HepG2 (cell line): ENCODE results near the gene GNAT2. TPM values are rescaled to one million over a fixed set of nuclear protein-coding genes. Genes with fewer than 3 reads are reported as not detected.
A peak's percentile ranks its signal among the peaks of the same experiment; 100 is the strongest.

Experiments
- ATAC-seq: fragments of 200-7000 bp; cut with Tn5 transposase; 3 replicates; pipeline ENCODE4 v1.9.1; 2020; ENCODE audit warnings: mild to moderate bottlenecking, moderate library complexity
- Bru-seq: library from RNA; stranded (reverse); fragments of 400-500 nt; gene quantifications from one replicate; lab custom pipeline; 2021; lab: Mats Ljungman, UMichigan
- BruChase-seq, 2 experiments: library from RNA; stranded (reverse); fragments of 400-500 nt; gene quantifications; one replicate each; lab custom pipeline; 2021; lab: Mats Ljungman, UMichigan
- BruUV-seq: library from RNA; stranded (reverse); fragments of 400-500 nt; replicated peaks from 2 replicates; lab custom pipeline; 2021; lab: Mats Ljungman, UMichigan
- CTCF ChIA-PET: fragments of 300-600 bp; formaldehyde crosslinking; extraction: SDS; loops from one replicate; lab custom pipeline; 2021; ENCODE audit warnings: low total read pairs, inconsistent platforms, low intra/inter-chr PET ratio; lab: Yijun Ruan, JAX
- POLR2A ChIA-PET: fragments of 350-600 bp; sonication (Branson Sonifier 250); formaldehyde crosslinking; loops from one replicate; lab custom pipeline; 2020; ENCODE audit warnings: antibody characterized with exemption, inconsistent platforms; lab: Yijun Ruan, JAX
- DNase-seq: peaks from one replicate; pipeline ENCODE4 v3.0.0-alpha.2; 2015; ENCODE audit warnings: low spot score
- FAIRE-seq: peaks from 3 replicates; lab custom pipeline; 2011; peaks lifted over from hg19 to GRCh38; lab: Jason Lieb, UNC
- H2AFZ ChIP-seq: one replicate; pipeline ENCODE4 v1.6.1; 2011; ENCODE audit warnings: low read length, inconsistent platforms
- H3K27ac ChIP-seq: fragments of 300-600 bp; 3 replicates; pipeline ENCODE4 v1.8.0; 2011; ENCODE audit warnings: mixed run types, mild to moderate bottlenecking, mixed read lengths, low read length, inconsistent platforms; ENCODE audit not compliant: insufficient read depth; ENCODE audit errors: extremely low read length
- H3K27me3 ChIP-seq, 2 experiments: fragments of 200-600 bp in 1 of 2; 2 replicates in 1 of 2; 3 replicates in 1 of 2; pipeline versions ENCODE4 v1.6.0 to v1.8.0; 2011; ENCODE audit warnings: low read length in 2 of 2, mild to moderate bottlenecking in 2 of 2, moderate library complexity in 2 of 2, inconsistent platforms in 1 of 2; ENCODE audit not compliant: insufficient read depth in 2 of 2, control insufficient read depth in 1 of 2
- H3K36me3 ChIP-seq, 2 experiments: fragments of 200-600 bp in 1 of 2; replicated peaks in 1 of 2; 2 replicates in 1 of 2; 3 replicates in 1 of 2; pipeline versions ENCODE4 v1.5.1 to v1.8.0; 2011; ENCODE audit warnings: low read length in 2 of 2, inconsistent platforms in 1 of 2; ENCODE audit not compliant: insufficient read depth in 2 of 2, control insufficient read depth in 1 of 2
- H3K4me1 ChIP-seq: 2 replicates; pipeline ENCODE4 v1.5.1; 2012; ENCODE audit warnings: low read length, inconsistent platforms; ENCODE audit not compliant: insufficient read depth
- H3K4me2 ChIP-seq: 2 replicates; pipeline ENCODE4 v1.6.0; 2011; ENCODE audit warnings: low read depth, low read length, inconsistent platforms
- H3K4me3 ChIP-seq, 3 experiments: fragments of 200-600 bp in 1 of 3; sonication (generic), shearing (Covaris generic) in 1 of 3; replicated peaks in 1 of 3; 2 replicates each; pipeline ENCODE4 v1.5.1; 2011 to 2016; ENCODE audit warnings: low read length in 3 of 3, inconsistent platforms in 2 of 3, low read depth in 2 of 3, mild to moderate bottlenecking in 2 of 3, control low read depth in 1 of 3, mixed read lengths in 1 of 3; ENCODE audit not compliant: insufficient read depth in 1 of 3
- H3K79me2 ChIP-seq: one replicate; pipeline ENCODE4 v1.6.1; 2011; ENCODE audit warnings: low read length, inconsistent platforms; ENCODE audit not compliant: insufficient read depth
- H3K9ac ChIP-seq: 2 replicates; pipeline ENCODE4 v1.6.0; 2011; ENCODE audit warnings: mild to moderate bottlenecking, low read depth, low read length, inconsistent platforms; ENCODE audit not compliant: insufficient read depth
- H3K9me3 ChIP-seq: 2 replicates; pipeline ENCODE4 v1.5.1; 2012; ENCODE audit warnings: mild to moderate bottlenecking, low read length
- H4K20me1 ChIP-seq: 2 replicates; pipeline ENCODE4 v1.6.0; 2011; ENCODE audit warnings: inconsistent platforms, mild to moderate bottlenecking, low read length, moderate library complexity; ENCODE audit not compliant: insufficient read depth
- GLI4 ChIP-seq: sonication (generic); formaldehyde crosslinking; IDR thresholded peaks from 2 replicates; pipeline ENCODE4 v1.5.1; 2020; ENCODE audit warnings: missing genetic modification reagents, mild to moderate bottlenecking, moderate library complexity, borderline replicate concordance
- RAD21 ChIP-seq: fragments of 450-650 bp; formaldehyde crosslinking; IDR thresholded peaks from 2 replicates; pipeline ENCODE4 v1.5.0; 2020; ENCODE audit warnings: mild to moderate bottlenecking
- SUZ12 ChIP-seq: fragments of 150-350 bp; IDR thresholded peaks from 2 replicates; pipeline ENCODE4 v1.6.1; 2014; ENCODE audit warnings: low read depth, low read length
- ZFP36L1 ChIP-seq: sonication (generic); formaldehyde crosslinking; IDR thresholded peaks from 2 replicates; pipeline ENCODE4 v1.8.0; 2022; ENCODE audit warnings: mild to moderate bottlenecking, missing genetic modification reagents, moderate library complexity
- ZNF609 ChIP-seq: sonication (generic); formaldehyde crosslinking; IDR thresholded peaks from 2 replicates; pipeline ENCODE4 v1.4.0; 2020; ENCODE audit warnings: mild to moderate bottlenecking, missing genetic modification reagents, borderline replicate concordance
- ZNF749 ChIP-seq: sonication (generic); formaldehyde crosslinking; IDR thresholded peaks from 2 replicates; pipeline ENCODE4 v1.8.0; 2022; ENCODE audit warnings: mild to moderate bottlenecking, missing genetic modification reagents, moderate library complexity, borderline replicate concordance
- ZNF761 ChIP-seq: sonication (generic); formaldehyde crosslinking; conservative IDR thresholded peaks from 2 replicates; pipeline ENCODE4 v1.4.0; 2020; ENCODE audit warnings: mild to moderate bottlenecking, missing genetic modification reagents
- ZNF790 ChIP-seq: sonication (generic); formaldehyde crosslinking; IDR thresholded peaks from 2 replicates; pipeline ENCODE4 v1.8.0; 2022; ENCODE audit warnings: missing genetic modification reagents, mild to moderate bottlenecking, borderline replicate concordance
- ZNF839 ChIP-seq: sonication (generic); formaldehyde crosslinking; IDR thresholded peaks from 2 replicates; pipeline ENCODE4 v1.4.0; 2020; ENCODE audit warnings: missing genetic modification reagents, mild to moderate bottlenecking, borderline replicate concordance
- WGBS: methylation state at CpG from one replicate; pipeline ENCODE4 v1.1.6; 2017; ENCODE audit warnings: low lambda C conversion rate; 5-methylcytosine and 5-hydroxymethylcytosine counted together
- in situ Hi-C: cut with HindIII; loops from 2 replicates; pipeline ENCODE4 v1.10.0; 2017; ENCODE audit warnings: low pct_unique_long_range_greater_than_20kb; ENCODE audit not compliant: extremely low pct_ligation_motif_present
- intact Hi-C: fragments of 100-400 bp; cut with micrococcal nuclease; formaldehyde crosslinking; loops from one replicate; pipeline ENCODE4 v1.10.0; 2022; ENCODE audit not compliant: unreplicated experiment
- long read RNA-seq, 2 experiments: library from RNA in 1 of 2; library from polyadenylated mRNA in 1 of 2; stranded (forward) in 1 of 2; unstranded in 1 of 2; transcript quantifications; one replicate each; pipeline ENCODE4 v2.0.0, GENCODE V29; 2019 to 2022
- polyA minus RNA-seq, 3 experiments: library from RNA; depleted of rRNA, polyadenylated mRNA; stranded (reverse); fragments of >200 nt; gene quantifications; 2 replicates each; pipeline ENCODE4 v1.2.3, GENCODE V29; 2011; ENCODE audit warnings: low replicate concordance in 1 of 3
- polyA plus RNA-seq, 8 experiments: library from polyadenylated mRNA; depleted of rRNA in 3 of 8; stranded (reverse) in 7 of 8; unstranded in 1 of 8; fragments of >200 nt; fragmentation: Illumina TruSeq in 4 of 8; extraction: Trizol in 4 of 8; gene quantifications; 2 replicates each; pipeline versions ENCODE4 v1.2.1 to v1.2.3, GENCODE V29; 2011 to 2016; ENCODE audit warnings: low read depth in 4 of 8, missing spikeins in 1 of 8, mixed read lengths in 1 of 8; ENCODE audit not compliant: insufficient read depth in 1 of 8
- total RNA-seq, 5 experiments: library from RNA; depleted of rRNA; stranded (reverse); fragments of >200 nt; fragmentation: Illumina TruSeq; extraction: Trizol; gene quantifications; 2 replicates each; pipeline ENCODE4 v1.2.3, GENCODE V29; 2016; ENCODE audit warnings: low read depth in 1 of 5
- TF ChIP-seq, protein P1 (sequence below): IDR thresholded peaks from 2 replicates; pipeline ENCODE4 v1.6.1; 2016; ENCODE audit warnings: low read depth, control low read depth

GNAT2 gene
- total RNA-seq (2016; rRNA removed; fragmentation: Illumina TruSeq; extraction: Trizol), result 0.20 and 0.24 TPM in 2 replicates
- total RNA-seq (2016; cell fraction: cytosol; rRNA removed; fragmentation: Illumina TruSeq; extraction: Trizol; ENCODE audit: low read depth), result not detected in 2 replicates
- 0.49 and 0.61 TPM in 2 replicates for total RNA-seq (2016; cell fraction: insoluble cytoplasmic fraction; rRNA removed; fragmentation: Illumina TruSeq; extraction: Trizol)
- total RNA-seq (2016; cell fraction: membrane; rRNA removed; fragmentation: Illumina TruSeq; extraction: Trizol), result 0.21 TPM in 1 of 2 replicates, not detected in the other
- total RNA-seq (2016; cell fraction: nucleus; rRNA removed; fragmentation: Illumina TruSeq; extraction: Trizol), result not detected in 2 replicates
- polyA plus RNA-seq (2011; rRNA removed), result 0.08 TPM in 1 of 2 replicates, not detected in the other
- polyA plus RNA-seq (2011; cell fraction: cytosol; rRNA removed), result 0.04 and 0.05 TPM in 2 replicates
- polyA plus RNA-seq (2011; cell fraction: nucleus; rRNA removed), result not detected in 2 replicates
- polyA plus RNA-seq (2012), result not detected in 2 replicates
- 0.18 TPM in 1 of 2 replicates, not detected in the other for polyA plus RNA-seq (2016; cell fraction: cytosol; fragmentation: Illumina TruSeq; extraction: Trizol; ENCODE audit: low read depth)
- polyA plus RNA-seq (2016; cell fraction: insoluble cytoplasmic fraction; fragmentation: Illumina TruSeq; extraction: Trizol; ENCODE audit: low read depth), result not detected in 2 replicates
- 0.17 and 0.52 TPM in 2 replicates for polyA plus RNA-seq (2016; cell fraction: membrane; fragmentation: Illumina TruSeq; extraction: Trizol; ENCODE audit: low read depth)
- not detected in 2 replicates for polyA plus RNA-seq (2016; cell fraction: nucleus; fragmentation: Illumina TruSeq; extraction: Trizol; ENCODE audit: insufficient read depth, low read depth)
- polyA minus RNA-seq (2011; rRNA and poly(A)+ RNA removed; ENCODE audit: low replicate concordance), result not detected in 2 replicates
- not detected in 2 replicates for polyA minus RNA-seq (2011; cell fraction: cytosol; rRNA and poly(A)+ RNA removed)
- polyA minus RNA-seq (2011; cell fraction: nucleus; rRNA and poly(A)+ RNA removed), result not detected in 2 replicates
- percentile 20 among the genes with signal in this experiment for Bru-seq, nascent RNA
- BruChase-seq, experiment 1, labeled RNA remaining after a 6-hour chase, result percentile 18 among the genes with signal in this experiment
- BruChase-seq, experiment 2, labeled RNA remaining after a 2-hour chase, result percentile 18 among the genes with signal in this experiment
- long read RNA-seq, experiment 1, partial matches to known transcripts, result 0 of 1 reads
- long read RNA-seq, experiment 1, other reads (novel, unspliced or antisense), result 1 of 1 reads
- long read RNA-seq, experiment 2, result 0 reads

- in situ Hi-C loops, result loop anchor here (5.0 kb wide), 1 partner anchor 72 kb away; the partner anchor contains the start of gene GNAI3
- peak; percentile 54 for FAIRE-seq
- TF ChIP-seq SUZ12 (no peak), RAD21 (no peak), GLI4 (CRISPR knock-in tag) (no peak; the same call in 1 of the 2 replicates), ZNF790 (CRISPR knock-in tag) (peak; percentile 65; the same call in 1 of the 2 replicates), ZFP36L1 (CRISPR knock-in tag) (no peak), ZNF749 (CRISPR knock-in tag) (peak; percentile 83; the same call in 1 of the 2 replicates), ZNF761 (no peak), ZNF609 (no peak), ZNF839 (no peak)
- TF ChIP-seq, protein P1, sequence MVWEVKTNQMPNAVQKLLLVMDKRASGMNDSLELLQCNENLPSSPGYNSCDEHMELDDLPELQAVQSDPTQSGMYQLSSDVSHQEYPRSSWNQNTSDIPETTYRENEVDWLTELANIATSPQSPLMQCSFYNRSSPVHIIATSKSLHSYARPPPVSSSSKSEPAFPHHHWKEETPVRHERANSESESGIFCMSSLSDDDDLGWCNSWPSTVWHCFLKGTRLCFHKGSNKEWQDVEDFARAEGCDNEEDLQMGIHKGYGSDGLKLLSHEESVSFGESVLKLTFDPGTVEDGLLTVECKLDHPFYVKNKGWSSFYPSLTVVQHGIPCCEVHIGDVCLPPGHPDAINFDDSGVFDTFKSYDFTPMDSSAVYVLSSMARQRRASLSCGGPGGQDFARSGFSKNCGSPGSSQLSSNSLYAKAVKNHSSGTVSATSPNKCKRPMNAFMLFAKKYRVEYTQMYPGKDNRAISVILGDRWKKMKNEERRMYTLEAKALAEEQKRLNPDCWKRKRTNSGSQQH (CRISPR knock-in tag), result 0 out of 2 replicates have a peak, but pooled peaks have one; percentile 70
Measured at GRCh38 chr1:109619576-109620400, at the start of gene GNAT2, which contains the start of gene AMPD2. GNAT2 (minus strand) TSS chr1:109619616; CDS start chr1:109612870, 6,746 bp downstream. AMPD2 (plus strand) TSS chr1:109619837; CDS start chr1:109621176, 1,339 bp downstream.

More at GRCh38 chr1:109619576-109620400, at the start of gene GNAT2, which contains the start of gene AMPD2:
- peak; percentile 58 for ATAC-seq
- 3% methylated on average over 8 of the region's 47 CpGs for whole genome bisulfite sequencing
- Histone ChIP-seq H3K27me3 (no peaks in the 10 kb centered on the region; a peak in 1 of 5 replicates), H2AFZ (peak within 1 kb of the TSS; percentile 39), H3K9me3 (no peaks in the 10 kb centered on the region), H3K27ac (peak within 1 kb of the TSS; percentile 92), H3K4me1 (peaks cover 68% of the 10 kb centered on the region), H3K4me3 (peak within 1 kb of the TSS; percentile 71 to 89 (median 80)), H3K36me3 (peaks cover 4 to 7% of the 10 kb centered on the region in 2 experiments; a peak in 2 of 5 replicates), H3K9ac (peak within 1 kb of the TSS; percentile 87), H3K79me2 (peaks cover 53% of the 10 kb centered on the region), H4K20me1 (peaks cover 35% of the 10 kb centered on the region), H3K4me2 (peak within 1 kb of the TSS; percentile 92)
- CTCF ChIA-PET, result no interaction called here
- TSS peak; percentile 76 for BruUV-seq
- intact Hi-C loops, result loop anchor here (1.0 kb wide), 1 partner anchor 71 kb away; the partner anchor contains the start of gene GNAI3
- POLR2A ChIA-PET, result interaction anchor here (0.8 to 2.7 kb wide), 8 partner anchors 10 to 194 kb away, joined by 3 to 36 read pairs (median 8); partner anchors contain the start of gene GNAI3
- peak; percentile 69 for DNase-seq
